H1 (cell line): ENCODE results near the gene BCL2. TPM values are rescaled to one million over a fixed set of nuclear protein-coding genes. Genes with fewer than 3 reads are reported as not detected.

Experiments
- CBX5 ChIP-seq: fragments of 300-800, 300-1000 bp; sonication (generic); IDR thresholded peaks from 2 replicates; pipeline ENCODE4 v1.7.1; 2016; ENCODE audit warnings: antibody characterized with exemption, low read length, low read depth
- CBX8 ChIP-seq: fragments of 300-800, 300-1000 bp; sonication (generic); IDR thresholded peaks from 2 replicates; pipeline ENCODE4 v1.7.1; 2016; ENCODE audit warnings: low read depth, low read length, borderline replicate concordance
- CTBP2 ChIP-seq: IDR thresholded peaks from 2 replicates; pipeline ENCODE4 v1.7.0; 2011; ENCODE audit warnings: borderline replicate concordance, mild to moderate bottlenecking, moderate library complexity, mixed read lengths, low read length; ENCODE audit not compliant: insufficient read depth, insufficient read length
- EGR1 ChIP-seq: IDR thresholded peaks from 2 replicates; pipeline ENCODE4 v1.6.1; 2011; ENCODE audit warnings: low read depth, low read length, borderline replicate concordance
- EZH2 ChIP-seq: fragments of 200-600 bp; sonication (generic); IDR thresholded peaks from 2 replicates; pipeline ENCODE4 v1.7.1; 2012; ENCODE audit warnings: low read depth, mild to moderate bottlenecking, moderate library complexity, low read length, inconsistent platforms; ENCODE audit not compliant: severe bottlenecking
- HDAC6 ChIP-seq: IDR thresholded peaks from one replicate; pipeline ENCODE4 v1.7.1; 2012; ENCODE audit warnings: low read depth, mild to moderate bottlenecking, inconsistent platforms, low read length, moderate library complexity
- SUZ12 ChIP-seq: fragments of 200-600 bp; sonication (generic); IDR thresholded peaks from 2 replicates; pipeline ENCODE4 v1.6.1; 2012; ENCODE audit warnings: mild to moderate bottlenecking, inconsistent platforms, low read length, moderate library complexity, mixed read lengths
- TEAD4 ChIP-seq: IDR thresholded peaks from 2 replicates; pipeline ENCODE4 v1.6.1; 2012; ENCODE audit warnings: low read depth, low read length, inconsistent platforms, mixed read lengths
- polyA plus RNA-seq, 7 experiments: library from polyadenylated mRNA; depleted of rRNA in 3 of 7; stranded (reverse) in 5 of 7; unstranded in 2 of 7; fragments of >200 nt in 5 of 7; fragments of 200-250 nt in 2 of 7; gene quantifications; 1 replicate in 5 of 7; 2 replicates in 1 of 7; 4 replicates in 1 of 7; pipeline versions ENCODE4 v1.2.1 to v1.2.3, GENCODE V29; 2011 to 2013; ENCODE audit warnings: missing spikeins in 2 of 7, mixed read lengths in 2 of 7
- total RNA-seq: library from RNA; stranded (reverse); fragmentation: NEBNext Ultra II Directional; extraction: Animal tissue kit (Norgen Biotek cat#: 25700); gene quantifications from 2 replicates; pipeline ENCODE4 v1.2.1, GENCODE V29; 2021
- TF ChIP-seq, protein P1 (sequence below): fragments of 300-600 bp; sonication (generic); IDR thresholded peaks from 2 replicates; pipeline ENCODE4 v1.7.1; 2012; ENCODE audit warnings: low read length, moderate library complexity, mild to moderate bottlenecking, inconsistent platforms; ENCODE audit not compliant: insufficient replicate concordance

Gene BCL2
- total and polyA plus RNA-seq, 2 of the 8 experiments (the other 6 are each of a cell fraction or from before 2014, with no cell fraction given), result 0.59 to 4.5 TPM

DNA sequence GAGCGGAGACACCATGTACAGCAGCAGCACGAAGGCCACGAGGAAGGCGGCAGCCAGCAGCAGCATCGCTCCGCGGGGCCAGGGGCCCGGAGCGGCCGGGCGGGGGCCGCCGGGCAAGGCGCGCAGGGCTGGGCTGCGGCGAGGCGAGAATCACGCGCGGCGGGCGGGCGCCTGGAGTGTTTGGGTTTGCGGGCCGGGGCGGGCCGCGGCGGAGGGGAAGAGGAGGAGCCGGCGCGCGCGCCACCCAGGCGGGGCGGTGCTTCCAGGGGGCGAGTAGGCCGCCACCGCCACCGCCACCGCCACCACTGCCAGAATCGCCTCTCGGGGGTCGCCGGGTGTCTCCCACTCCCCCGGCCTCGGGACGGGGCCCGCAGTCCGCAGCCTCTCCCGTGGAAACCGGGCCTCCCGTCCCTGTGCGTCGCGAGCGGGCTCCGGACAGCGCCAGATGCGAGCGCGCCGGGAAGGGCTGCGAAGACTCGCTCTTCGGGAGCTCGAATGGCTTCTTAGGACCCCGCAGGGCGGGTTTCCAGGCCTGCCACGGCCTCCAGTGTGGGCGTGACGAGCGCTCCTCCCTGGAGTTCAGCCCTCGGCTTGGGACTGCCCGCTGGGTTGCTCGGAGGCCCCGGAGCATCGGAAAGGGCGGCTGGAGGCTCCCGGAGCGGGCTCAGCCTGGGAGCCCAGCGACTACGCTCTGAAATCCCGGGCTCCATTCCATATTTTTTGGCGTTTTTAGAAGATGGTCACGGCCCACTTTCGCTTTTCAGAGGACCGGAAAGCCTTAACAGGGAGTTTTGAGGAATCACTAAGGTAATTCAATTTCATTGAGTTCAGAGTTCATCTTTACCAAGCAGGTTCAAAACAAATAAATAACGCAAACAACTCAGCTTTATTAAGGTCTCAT lies 47.7 kb upstream of the BCL2 start, which contains the start of gene KDSR (continued):
- TF ChIP-seq, protein P1, sequence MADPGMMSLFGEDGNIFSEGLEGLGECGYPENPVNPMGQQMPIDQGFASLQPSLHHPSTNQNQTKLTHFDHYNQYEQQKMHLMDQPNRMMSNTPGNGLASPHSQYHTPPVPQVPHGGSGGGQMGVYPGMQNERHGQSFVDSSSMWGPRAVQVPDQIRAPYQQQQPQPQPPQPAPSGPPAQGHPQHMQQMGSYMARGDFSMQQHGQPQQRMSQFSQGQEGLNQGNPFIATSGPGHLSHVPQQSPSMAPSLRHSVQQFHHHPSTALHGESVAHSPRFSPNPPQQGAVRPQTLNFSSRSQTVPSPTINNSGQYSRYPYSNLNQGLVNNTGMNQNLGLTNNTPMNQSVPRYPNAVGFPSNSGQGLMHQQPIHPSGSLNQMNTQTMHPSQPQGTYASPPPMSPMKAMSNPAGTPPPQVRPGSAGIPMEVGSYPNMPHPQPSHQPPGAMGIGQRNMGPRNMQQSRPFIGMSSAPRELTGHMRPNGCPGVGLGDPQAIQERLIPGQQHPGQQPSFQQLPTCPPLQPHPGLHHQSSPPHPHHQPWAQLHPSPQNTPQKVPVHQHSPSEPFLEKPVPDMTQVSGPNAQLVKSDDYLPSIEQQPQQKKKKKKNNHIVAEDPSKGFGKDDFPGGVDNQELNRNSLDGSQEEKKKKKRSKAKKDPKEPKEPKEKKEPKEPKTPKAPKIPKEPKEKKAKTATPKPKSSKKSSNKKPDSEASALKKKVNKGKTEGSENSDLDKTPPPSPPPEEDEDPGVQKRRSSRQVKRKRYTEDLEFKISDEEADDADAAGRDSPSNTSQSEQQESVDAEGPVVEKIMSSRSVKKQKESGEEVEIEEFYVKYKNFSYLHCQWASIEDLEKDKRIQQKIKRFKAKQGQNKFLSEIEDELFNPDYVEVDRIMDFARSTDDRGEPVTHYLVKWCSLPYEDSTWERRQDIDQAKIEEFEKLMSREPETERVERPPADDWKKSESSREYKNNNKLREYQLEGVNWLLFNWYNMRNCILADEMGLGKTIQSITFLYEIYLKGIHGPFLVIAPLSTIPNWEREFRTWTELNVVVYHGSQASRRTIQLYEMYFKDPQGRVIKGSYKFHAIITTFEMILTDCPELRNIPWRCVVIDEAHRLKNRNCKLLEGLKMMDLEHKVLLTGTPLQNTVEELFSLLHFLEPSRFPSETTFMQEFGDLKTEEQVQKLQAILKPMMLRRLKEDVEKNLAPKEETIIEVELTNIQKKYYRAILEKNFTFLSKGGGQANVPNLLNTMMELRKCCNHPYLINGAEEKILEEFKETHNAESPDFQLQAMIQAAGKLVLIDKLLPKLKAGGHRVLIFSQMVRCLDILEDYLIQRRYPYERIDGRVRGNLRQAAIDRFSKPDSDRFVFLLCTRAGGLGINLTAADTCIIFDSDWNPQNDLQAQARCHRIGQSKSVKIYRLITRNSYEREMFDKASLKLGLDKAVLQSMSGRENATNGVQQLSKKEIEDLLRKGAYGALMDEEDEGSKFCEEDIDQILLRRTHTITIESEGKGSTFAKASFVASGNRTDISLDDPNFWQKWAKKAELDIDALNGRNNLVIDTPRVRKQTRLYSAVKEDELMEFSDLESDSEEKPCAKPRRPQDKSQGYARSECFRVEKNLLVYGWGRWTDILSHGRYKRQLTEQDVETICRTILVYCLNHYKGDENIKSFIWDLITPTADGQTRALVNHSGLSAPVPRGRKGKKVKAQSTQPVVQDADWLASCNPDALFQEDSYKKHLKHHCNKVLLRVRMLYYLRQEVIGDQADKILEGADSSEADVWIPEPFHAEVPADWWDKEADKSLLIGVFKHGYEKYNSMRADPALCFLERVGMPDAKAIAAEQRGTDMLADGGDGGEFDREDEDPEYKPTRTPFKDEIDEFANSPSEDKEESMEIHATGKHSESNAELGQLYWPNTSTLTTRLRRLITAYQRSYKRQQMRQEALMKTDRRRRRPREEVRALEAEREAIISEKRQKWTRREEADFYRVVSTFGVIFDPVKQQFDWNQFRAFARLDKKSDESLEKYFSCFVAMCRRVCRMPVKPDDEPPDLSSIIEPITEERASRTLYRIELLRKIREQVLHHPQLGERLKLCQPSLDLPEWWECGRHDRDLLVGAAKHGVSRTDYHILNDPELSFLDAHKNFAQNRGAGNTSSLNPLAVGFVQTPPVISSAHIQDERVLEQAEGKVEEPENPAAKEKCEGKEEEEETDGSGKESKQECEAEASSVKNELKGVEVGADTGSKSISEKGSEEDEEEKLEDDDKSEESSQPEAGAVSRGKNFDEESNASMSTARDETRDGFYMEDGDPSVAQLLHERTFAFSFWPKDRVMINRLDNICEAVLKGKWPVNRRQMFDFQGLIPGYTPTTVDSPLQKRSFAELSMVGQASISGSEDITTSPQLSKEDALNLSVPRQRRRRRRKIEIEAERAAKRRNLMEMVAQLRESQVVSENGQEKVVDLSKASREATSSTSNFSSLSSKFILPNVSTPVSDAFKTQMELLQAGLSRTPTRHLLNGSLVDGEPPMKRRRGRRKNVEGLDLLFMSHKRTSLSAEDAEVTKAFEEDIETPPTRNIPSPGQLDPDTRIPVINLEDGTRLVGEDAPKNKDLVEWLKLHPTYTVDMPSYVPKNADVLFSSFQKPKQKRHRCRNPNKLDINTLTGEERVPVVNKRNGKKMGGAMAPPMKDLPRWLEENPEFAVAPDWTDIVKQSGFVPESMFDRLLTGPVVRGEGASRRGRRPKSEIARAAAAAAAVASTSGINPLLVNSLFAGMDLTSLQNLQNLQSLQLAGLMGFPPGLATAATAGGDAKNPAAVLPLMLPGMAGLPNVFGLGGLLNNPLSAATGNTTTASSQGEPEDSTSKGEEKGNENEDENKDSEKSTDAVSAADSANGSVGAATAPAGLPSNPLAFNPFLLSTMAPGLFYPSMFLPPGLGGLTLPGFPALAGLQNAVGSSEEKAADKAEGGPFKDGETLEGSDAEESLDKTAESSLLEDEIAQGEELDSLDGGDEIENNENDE, result peak; percentile 46
- TF ChIP-seq HDAC6, result no peak
- no peak for TF ChIP-seq EZH2
- peak; percentile 70 for TF ChIP-seq EGR1
- no peak for TF ChIP-seq CBX8
- 0 out of 2 replicates have a peak, but pooled peaks have one; percentile 34 for TF ChIP-seq TEAD4
- peak; percentile 53; the same call in 1 of the 2 replicates for TF ChIP-seq SUZ12
- TF ChIP-seq CTBP2, result no peak
- no peak for TF ChIP-seq CBX5
